HepG2 (cell line): ENCODE results near the gene KATNA1. TPM values are rescaled to one million over a fixed set of nuclear protein-coding genes. Genes with fewer than 3 reads are reported as not detected.

Experiments used
- EZH2 ChIP-seq: conservative IDR thresholded peaks from 2 replicates; pipeline ENCODE4 v1.6.1; 2012; ENCODE audit warnings: mild to moderate bottlenecking, low read depth, low read length, moderate library complexity
- MIXL1 ChIP-seq: IDR thresholded peaks from 2 replicates; pipeline ENCODE4 v1.6.1; 2016
- POLR2AphosphoS2 ChIP-seq: IDR thresholded peaks from 2 replicates; pipeline ENCODE4 v1.6.1; 2011; ENCODE audit warnings: low read depth, low read length, improper control_type of control experiment
- SRSF1 ChIP-seq: fragments of 200-400 bp; formaldehyde crosslinking; optimal IDR thresholded peaks from 2 replicates; pipeline ENCODE3; 2017; ENCODE audit warnings: mild to moderate bottlenecking, low read depth, low read length, moderate library complexity
- TP53 ChIP-seq: sonication (generic); formaldehyde crosslinking; conservative IDR thresholded peaks from 2 replicates; pipeline ENCODE4 v1.4.0; 2020; ENCODE audit warnings: missing genetic modification reagents
- ZBTB2 ChIP-seq: sonication (generic); formaldehyde crosslinking; IDR thresholded peaks from 2 replicates; pipeline ENCODE4 v1.8.0; 2022; ENCODE audit warnings: low read depth, missing genetic modification reagents
- ZNF496 ChIP-seq: sonication (generic); formaldehyde crosslinking; IDR thresholded peaks from 2 replicates; pipeline ENCODE4 v1.8.1; 2023; ENCODE audit warnings: mild to moderate bottlenecking, moderate library complexity, missing genetic modification reagents; ENCODE audit not compliant: insufficient replicate concordance
- polyA plus RNA-seq, 8 experiments: library from polyadenylated mRNA; depleted of rRNA in 3 of 8; stranded (reverse) in 7 of 8; unstranded in 1 of 8; fragments of >200 nt; fragmentation: Illumina TruSeq in 4 of 8; extraction: Trizol in 4 of 8; gene quantifications; 2 replicates each; pipeline versions ENCODE4 v1.2.1 to v1.2.3, GENCODE V29; 2011 to 2016; ENCODE audit warnings: low read depth in 4 of 8, missing spikeins in 1 of 8, mixed read lengths in 1 of 8; ENCODE audit not compliant: insufficient read depth in 1 of 8
- total RNA-seq, 5 experiments: library from RNA; depleted of rRNA; stranded (reverse); fragments of >200 nt; fragmentation: Illumina TruSeq; extraction: Trizol; gene quantifications; 2 replicates each; pipeline ENCODE4 v1.2.3, GENCODE V29; 2016; ENCODE audit warnings: low read depth in 1 of 5
- TF ChIP-seq, protein P1 (sequence below), 2 experiments: fragments of 450-650 bp in 1 of 2; sonication (generic) in 1 of 2; formaldehyde crosslinking in 1 of 2; IDR thresholded peaks; 2 replicates each; pipeline versions ENCODE4 v1.6.1 to v1.8.0; 2016 to 2022; ENCODE audit warnings: antibody characterized with exemption in 1 of 2, mild to moderate bottlenecking in 1 of 2, missing genetic modification reagents in 1 of 2
- TF ChIP-seq, protein P2 (sequence below): sonication (generic); formaldehyde crosslinking; IDR thresholded peaks from 2 replicates; pipeline ENCODE4 v1.4.0; 2020; ENCODE audit warnings: missing genetic modification reagents
- TF ChIP-seq, protein P3 (sequence below): sonication (generic); formaldehyde crosslinking; IDR thresholded peaks from 2 replicates; pipeline ENCODE4 v1.4.0; 2020; ENCODE audit warnings: mild to moderate bottlenecking, missing genetic modification reagents

The KATNA1 gene
- total and polyA plus RNA-seq, 2 of the 13 experiments (the other 11 are each of a cell fraction or from before 2014, with no cell fraction given), result 14.8 to 25.3 TPM

DNA sequence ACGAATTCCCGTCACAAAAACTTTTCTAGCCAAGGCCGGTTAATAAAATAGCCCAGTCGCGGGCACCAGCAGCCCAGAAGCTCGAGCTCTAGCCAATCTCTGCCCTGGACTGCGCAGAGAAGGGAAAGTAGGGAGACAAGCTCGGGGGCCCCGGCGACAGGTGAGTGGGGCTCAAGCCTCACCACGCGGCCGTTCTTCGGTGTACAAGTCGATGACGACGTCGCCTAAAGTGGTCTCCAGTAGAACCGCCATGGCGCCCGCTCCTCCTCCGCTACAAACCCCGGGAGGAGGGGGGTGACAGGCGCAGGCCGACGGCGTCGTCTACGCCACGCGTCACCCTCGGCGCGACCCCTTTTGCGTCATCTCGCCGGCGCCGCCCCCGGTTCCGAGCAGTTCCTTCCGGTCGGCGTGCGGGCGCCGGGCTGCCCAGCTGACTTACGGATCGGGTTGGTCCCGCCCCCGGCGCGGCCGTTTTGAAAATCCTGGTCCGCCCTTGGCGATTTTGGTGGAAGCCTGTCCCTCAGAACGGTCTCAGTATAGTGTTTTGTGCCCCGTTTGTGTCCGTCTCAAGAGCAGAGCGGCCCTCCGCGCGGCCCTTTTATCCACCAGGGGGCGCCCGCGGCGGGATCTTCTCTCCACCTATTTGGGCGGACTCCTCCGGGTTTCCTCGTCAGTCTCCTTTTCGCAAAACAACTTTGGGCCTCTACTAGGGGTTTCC, 102.6 kb downstream of the KATNA1 start, which contains the start of gene PPIL4 (continued):
- TF ChIP-seq, protein P1, sequence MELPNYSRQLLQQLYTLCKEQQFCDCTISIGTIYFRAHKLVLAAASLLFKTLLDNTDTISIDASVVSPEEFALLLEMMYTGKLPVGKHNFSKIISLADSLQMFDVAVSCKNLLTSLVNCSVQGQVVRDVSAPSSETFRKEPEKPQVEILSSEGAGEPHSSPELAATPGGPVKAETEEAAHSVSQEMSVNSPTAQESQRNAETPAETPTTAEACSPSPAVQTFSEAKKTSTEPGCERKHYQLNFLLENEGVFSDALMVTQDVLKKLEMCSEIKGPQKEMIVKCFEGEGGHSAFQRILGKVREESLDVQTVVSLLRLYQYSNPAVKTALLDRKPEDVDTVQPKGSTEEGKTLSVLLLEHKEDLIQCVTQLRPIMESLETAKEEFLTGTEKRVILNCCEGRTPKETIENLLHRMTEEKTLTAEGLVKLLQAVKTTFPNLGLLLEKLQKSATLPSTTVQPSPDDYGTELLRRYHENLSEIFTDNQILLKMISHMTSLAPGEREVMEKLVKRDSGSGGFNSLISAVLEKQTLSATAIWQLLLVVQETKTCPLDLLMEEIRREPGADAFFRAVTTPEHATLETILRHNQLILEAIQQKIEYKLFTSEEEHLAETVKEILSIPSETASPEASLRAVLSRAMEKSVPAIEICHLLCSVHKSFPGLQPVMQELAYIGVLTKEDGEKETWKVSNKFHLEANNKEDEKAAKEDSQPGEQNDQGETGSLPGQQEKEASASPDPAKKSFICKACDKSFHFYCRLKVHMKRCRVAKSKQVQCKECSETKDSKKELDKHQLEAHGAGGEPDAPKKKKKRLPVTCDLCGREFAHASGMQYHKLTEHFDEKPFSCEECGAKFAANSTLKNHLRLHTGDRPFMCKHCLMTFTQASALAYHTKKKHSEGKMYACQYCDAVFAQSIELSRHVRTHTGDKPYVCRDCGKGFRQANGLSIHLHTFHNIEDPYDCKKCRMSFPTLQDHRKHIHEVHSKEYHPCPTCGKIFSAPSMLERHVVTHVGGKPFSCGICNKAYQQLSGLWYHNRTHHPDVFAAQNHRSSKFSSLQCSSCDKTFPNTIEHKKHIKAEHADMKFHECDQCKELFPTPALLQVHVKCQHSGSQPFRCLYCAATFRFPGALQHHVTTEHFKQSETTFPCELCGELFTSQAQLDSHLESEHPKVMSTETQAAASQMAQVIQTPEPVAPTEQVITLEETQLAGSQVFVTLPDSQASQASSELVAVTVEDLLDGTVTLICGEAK (IDR thresholded peaks at IDR 0.05), result no peak
- TF ChIP-seq, protein P1 (CRISPR knock-in tag; IDR thresholded peaks at IDR 0.05), result peak; percentile 85
- TF ChIP-seq MIXL1 (CRISPR knock-in tag) (peak; percentile 75), ZNF496 (CRISPR knock-in tag) (no peak), EZH2 (no peak), ZBTB2 (CRISPR knock-in tag) (peak; percentile 96), SRSF1 (peak; percentile 73), TP53 (CRISPR knock-in tag) (no peak; the same call in none of the 2 replicates), POLR2AphosphoS2 (no peak)
- TF ChIP-seq, protein P2, sequence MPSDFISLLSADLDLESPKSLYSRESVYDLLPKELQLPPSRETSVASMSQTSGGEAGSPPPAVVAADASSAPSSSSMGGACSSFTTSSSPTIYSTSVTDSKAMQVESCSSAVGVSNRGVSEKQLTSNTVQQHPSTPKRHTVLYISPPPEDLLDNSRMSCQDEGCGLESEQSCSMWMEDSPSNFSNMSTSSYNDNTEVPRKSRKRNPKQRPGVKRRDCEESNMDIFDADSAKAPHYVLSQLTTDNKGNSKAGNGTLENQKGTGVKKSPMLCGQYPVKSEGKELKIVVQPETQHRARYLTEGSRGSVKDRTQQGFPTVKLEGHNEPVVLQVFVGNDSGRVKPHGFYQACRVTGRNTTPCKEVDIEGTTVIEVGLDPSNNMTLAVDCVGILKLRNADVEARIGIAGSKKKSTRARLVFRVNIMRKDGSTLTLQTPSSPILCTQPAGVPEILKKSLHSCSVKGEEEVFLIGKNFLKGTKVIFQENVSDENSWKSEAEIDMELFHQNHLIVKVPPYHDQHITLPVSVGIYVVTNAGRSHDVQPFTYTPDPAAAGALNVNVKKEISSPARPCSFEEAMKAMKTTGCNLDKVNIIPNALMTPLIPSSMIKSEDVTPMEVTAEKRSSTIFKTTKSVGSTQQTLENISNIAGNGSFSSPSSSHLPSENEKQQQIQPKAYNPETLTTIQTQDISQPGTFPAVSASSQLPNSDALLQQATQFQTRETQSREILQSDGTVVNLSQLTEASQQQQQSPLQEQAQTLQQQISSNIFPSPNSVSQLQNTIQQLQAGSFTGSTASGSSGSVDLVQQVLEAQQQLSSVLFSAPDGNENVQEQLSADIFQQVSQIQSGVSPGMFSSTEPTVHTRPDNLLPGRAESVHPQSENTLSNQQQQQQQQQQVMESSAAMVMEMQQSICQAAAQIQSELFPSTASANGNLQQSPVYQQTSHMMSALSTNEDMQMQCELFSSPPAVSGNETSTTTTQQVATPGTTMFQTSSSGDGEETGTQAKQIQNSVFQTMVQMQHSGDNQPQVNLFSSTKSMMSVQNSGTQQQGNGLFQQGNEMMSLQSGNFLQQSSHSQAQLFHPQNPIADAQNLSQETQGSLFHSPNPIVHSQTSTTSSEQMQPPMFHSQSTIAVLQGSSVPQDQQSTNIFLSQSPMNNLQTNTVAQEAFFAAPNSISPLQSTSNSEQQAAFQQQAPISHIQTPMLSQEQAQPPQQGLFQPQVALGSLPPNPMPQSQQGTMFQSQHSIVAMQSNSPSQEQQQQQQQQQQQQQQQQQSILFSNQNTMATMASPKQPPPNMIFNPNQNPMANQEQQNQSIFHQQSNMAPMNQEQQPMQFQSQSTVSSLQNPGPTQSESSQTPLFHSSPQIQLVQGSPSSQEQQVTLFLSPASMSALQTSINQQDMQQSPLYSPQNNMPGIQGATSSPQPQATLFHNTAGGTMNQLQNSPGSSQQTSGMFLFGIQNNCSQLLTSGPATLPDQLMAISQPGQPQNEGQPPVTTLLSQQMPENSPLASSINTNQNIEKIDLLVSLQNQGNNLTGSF, result no peak; the same call in 1 of the 2 replicates
- TF ChIP-seq, protein P3, sequence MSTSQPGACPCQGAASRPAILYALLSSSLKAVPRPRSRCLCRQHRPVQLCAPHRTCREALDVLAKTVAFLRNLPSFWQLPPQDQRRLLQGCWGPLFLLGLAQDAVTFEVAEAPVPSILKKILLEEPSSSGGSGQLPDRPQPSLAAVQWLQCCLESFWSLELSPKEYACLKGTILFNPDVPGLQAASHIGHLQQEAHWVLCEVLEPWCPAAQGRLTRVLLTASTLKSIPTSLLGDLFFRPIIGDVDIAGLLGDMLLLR (CRISPR knock-in tag), result peak; percentile 19; the same call in 1 of the 2 replicates
